Muscle layer of colon (tissue), 2 donors: ENCODE measurements around the gene SPTSSA.
A peak's percentile ranks its signal among the peaks of the same experiment; 100 is the strongest.

ENCODE experiments used
- H3K27ac ChIP-seq: one replicate; pipeline ENCODE4 v1.7.0; 2013; ENCODE audit warnings: low read depth, mild to moderate bottlenecking, low read length, moderate library complexity
- H3K27me3 ChIP-seq, 2 donors: one replicate each; pipeline ENCODE4 v1.7.0; 2013; ENCODE audit warnings: low read length in 2 of 2, mild to moderate bottlenecking in 2 of 2; ENCODE audit not compliant: insufficient read depth in 2 of 2, control insufficient read depth in 1 of 2
- H3K36me3 ChIP-seq: one replicate; pipeline ENCODE4 v1.7.0; 2013; ENCODE audit warnings: mild to moderate bottlenecking, low read length; ENCODE audit not compliant: insufficient read depth
- H3K4me1 ChIP-seq: one replicate; pipeline ENCODE4 v1.7.0; 2013; ENCODE audit warnings: mild to moderate bottlenecking, low read length; ENCODE audit not compliant: insufficient read depth
- H3K4me3 ChIP-seq, 2 donors: one replicate each; pipeline ENCODE4 v1.7.0; 2013; ENCODE audit warnings: low read length in 2 of 2, low read depth in 1 of 2, mild to moderate bottlenecking in 1 of 2, moderate library complexity in 1 of 2
- H3K9ac ChIP-seq: one replicate; pipeline ENCODE4 v1.7.0; 2013; ENCODE audit warnings: low read length
- H3K9me3 ChIP-seq: one replicate; pipeline ENCODE4 v1.7.0; 2013; ENCODE audit warnings: mild to moderate bottlenecking, low read length
- donor health status: abdominal sarcoma.
- donor health status: Adenocarcinoma of cecum.

Gene SPTSSA

DNA sequence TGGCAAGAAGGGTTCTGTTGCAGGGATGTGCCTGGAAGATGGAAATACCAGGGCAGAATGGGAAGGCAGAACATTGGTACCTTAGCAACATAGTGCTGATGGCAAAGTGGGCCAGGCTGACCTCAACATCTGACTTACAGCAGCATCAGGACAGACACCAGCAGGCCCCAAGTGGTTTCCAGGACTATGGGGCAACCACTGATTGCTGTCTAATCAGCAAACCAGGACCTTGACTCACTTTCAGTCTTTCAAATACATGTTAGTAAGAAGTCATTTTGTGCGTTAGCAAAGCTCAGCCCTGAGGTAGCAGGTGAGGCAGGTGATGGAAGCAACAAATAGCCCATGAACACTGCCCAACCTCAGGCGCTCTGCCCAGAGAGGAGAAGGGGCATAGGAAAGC, 4.7 kb upstream of the SPTSSA start:
- Histone ChIP-seq H3K4me1 (no peaks in the 10 kb centered on the region), H3K36me3 (no peaks in the 10 kb centered on the region), H3K4me3 (no peak overlapping the region), H3K9me3 (no peaks in the 10 kb centered on the region), H3K27ac (no peak overlapping the region), H3K9ac (no peak overlapping the region), H3K27me3 (no peaks in the 10 kb centered on the region)

DNA sequence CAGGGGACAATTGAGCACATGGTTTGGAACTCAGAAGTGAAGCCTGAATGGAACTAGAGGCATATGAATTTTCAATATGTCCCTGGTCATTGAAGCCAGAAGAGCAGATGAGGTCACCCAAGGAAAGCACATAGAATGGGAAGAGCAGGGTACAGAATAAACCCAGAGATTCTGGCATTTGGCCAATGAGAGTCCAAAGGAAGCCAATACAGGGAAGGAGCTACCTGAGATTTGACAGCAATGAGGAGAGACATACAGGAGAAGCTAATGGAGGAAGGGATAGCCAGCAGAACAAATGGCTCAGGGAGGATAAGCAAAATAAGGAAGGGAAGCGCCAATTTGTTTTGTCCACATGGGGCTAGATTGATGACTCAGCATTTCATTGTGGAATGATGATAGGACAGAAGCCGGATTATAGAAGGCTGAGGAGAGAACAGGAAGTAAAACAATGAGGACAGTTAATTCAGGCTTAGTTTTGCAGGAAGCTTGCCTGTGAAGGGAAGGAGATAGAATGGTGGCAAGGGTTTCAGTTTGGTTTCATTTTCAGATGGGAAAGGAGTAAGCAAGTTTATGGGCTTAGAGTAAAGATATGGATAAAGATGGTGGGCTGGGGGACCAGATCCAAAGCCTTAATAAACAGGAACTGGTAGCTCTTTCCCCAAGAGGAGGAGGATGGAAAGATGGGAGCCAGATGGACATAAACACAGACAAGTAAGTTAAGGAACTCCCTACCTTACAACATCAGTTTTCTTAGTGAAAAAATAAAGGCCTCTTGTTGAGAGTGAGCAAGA, 3.2 kb upstream of the SPTSSA start:
- Histone ChIP-seq H3K27ac (no peak overlapping the region), H3K36me3 (no peaks in the 10 kb centered on the region), H3K27me3 (no peaks in the 10 kb centered on the region), H3K4me3 (no peak overlapping the region), H3K9me3 (no peaks in the 10 kb centered on the region), H3K4me1 (peaks cover 11% of the 10 kb centered on the region), H3K9ac (no peak overlapping the region)

DNA sequence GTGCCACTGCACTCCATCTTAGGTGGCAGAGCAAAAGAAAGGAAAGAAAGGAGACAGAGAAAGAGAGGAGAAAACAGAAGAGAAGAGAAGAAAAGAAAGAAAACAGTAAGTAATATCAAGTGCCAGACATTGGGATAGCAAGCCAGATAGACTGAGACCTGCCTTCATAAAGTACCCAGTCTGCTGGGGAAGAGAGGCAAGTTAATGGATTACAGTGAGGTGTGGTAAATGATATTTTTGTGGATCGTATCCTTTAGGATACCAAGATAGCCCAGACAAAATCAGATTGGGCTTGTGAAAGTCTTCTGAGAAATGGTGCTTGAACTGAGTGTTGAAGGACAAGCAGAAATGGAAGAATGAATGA, 1.5 kb upstream of the SPTSSA start:
- Histone ChIP-seq H3K27me3 (no peaks in the 10 kb centered on the region), H3K9me3 (no peaks in the 10 kb centered on the region), H3K4me1 (peaks cover 17% of the 10 kb centered on the region), H3K9ac (no peak overlapping the region), H3K36me3 (no peaks in the 10 kb centered on the region), H3K27ac (no peak overlapping the region), H3K4me3 (no peak overlapping the region)

DNA sequence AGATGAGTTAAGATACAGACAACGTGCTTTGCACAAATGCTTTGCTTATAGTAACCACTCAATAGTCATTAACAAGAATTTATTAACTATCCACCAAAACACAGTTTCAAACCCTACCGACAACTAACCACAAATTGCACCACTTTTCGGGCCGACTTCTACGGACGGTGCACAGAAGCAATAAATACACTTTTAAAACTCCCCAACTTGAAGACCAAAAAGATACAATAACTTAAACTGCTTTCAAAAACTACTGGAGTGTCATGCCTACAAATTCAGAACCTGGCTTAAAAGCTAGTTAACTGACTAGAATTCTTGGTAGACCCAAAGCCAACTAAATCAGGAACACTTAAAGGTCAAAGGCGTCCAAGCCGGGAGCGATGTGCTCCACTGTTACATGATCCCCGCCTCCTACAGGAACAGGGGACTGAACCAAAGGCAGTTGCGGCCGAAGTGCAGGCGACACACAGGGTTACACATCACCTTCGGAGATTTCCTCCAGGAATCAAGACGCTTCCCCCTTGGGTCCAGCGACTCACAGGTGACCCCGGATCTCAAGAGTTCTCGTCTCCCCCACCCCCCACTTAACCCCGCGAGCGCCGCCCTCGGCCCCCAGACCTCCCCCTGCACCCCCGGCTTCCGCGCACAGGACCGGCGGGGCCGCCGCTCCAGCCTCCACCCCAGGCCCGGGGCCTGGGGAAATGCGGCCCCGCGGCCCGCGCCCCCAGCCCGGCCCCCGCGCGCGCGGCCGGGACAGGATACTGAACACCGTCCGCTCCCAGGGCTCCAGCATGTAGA, 507 bp downstream of the SPTSSA start:
- H3K4me1 ChIP-seq, result peaks cover 17% of the 10 kb centered on the region
- H3K9me3 ChIP-seq, result no peaks in the 10 kb centered on the region
- no peaks in the 10 kb centered on the region for H3K36me3 ChIP-seq
- H3K27me3 ChIP-seq, result no peaks in the 10 kb centered on the region
- H3K9ac ChIP-seq, result peak overlapping the region; percentile 81
- H3K4me3 ChIP-seq, result peak overlapping the region; percentile 64 to 84
- peak overlapping the region; percentile 82 for H3K27ac ChIP-seq

DNA sequence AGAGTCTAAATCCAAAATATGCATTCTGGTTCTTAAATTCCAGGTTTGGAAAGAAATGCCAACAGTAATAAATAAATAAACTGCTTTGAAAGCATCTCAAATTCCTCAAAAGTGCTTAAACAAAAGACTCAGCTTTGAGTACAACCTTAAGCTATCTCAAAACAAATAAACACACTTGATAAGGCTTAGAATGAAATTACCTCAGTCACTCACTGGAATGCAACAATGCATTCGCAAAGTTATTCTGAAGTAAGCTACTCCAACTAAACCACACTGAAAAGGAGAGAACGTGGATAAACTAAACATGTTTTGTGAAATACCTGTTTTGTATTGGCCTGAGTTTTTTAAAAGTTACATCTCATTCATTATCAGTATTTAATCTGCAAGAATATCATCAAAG, 1.2 kb downstream of the SPTSSA start:
- Histone ChIP-seq H3K9ac (peak overlapping the region; percentile 81), H3K4me1 (peaks cover 17% of the 10 kb centered on the region), H3K27ac (no peak overlapping the region), H3K36me3 (no peaks in the 10 kb centered on the region), H3K27me3 (no peaks in the 10 kb centered on the region), H3K4me3 (peak overlapping the region in 1 of 2 donors; percentile 84), H3K9me3 (no peaks in the 10 kb centered on the region)

DNA sequence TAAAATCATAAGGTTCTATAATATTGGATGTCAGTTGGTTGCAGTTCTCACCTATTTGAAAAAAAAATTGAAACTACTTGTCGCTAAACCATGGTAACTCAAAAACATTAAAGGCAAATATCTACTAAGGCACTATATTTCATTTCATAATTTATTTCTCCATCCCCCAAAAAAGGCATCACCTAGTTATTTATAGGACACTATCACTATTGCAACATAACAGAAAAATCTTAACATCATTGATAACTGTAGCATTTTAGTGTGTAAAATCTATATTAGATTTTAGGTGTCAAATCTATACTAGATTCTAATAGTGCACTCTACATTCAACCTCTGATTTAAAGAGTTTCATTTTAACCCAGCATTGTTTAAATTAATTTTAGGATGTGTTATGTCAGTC, 1.7 kb downstream of the SPTSSA start:
- no peak overlapping the region for H3K27ac ChIP-seq
- no peak overlapping the region for H3K9ac ChIP-seq
- H3K36me3 ChIP-seq, result no peaks in the 10 kb centered on the region
- H3K4me3 ChIP-seq, result no peak overlapping the region
- no peaks in the 10 kb centered on the region for H3K9me3 ChIP-seq
- H3K4me1 ChIP-seq, result peaks cover 17% of the 10 kb centered on the region
- no peaks in the 10 kb centered on the region for H3K27me3 ChIP-seq

DNA sequence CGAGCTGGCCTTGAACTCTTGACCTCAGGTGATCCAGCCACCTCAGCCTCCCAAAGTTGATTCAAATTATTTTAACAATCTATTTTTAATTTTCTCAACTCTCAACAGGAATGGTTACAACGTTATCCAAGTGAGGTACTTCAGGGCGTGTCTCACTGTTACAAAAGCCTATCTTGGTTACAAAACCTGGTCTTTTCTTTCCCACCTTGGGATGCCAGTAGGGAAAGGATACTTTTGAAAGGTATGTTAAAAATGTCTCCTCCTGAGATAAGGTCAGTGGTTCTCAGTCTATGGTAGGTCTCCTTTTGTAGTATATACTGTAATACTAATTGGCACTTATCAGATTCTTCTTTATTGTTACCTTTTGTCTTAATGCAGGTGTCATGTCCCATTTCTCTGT, 4.9 kb downstream of the SPTSSA start:
- Histone ChIP-seq H3K36me3 (no peaks in the 10 kb centered on the region), H3K4me3 (no peak overlapping the region), H3K9me3 (no peaks in the 10 kb centered on the region), H3K27ac (no peak overlapping the region), H3K9ac (no peak overlapping the region), H3K27me3 (no peaks in the 10 kb centered on the region), H3K4me1 (peaks cover 17% of the 10 kb centered on the region)

DNA sequence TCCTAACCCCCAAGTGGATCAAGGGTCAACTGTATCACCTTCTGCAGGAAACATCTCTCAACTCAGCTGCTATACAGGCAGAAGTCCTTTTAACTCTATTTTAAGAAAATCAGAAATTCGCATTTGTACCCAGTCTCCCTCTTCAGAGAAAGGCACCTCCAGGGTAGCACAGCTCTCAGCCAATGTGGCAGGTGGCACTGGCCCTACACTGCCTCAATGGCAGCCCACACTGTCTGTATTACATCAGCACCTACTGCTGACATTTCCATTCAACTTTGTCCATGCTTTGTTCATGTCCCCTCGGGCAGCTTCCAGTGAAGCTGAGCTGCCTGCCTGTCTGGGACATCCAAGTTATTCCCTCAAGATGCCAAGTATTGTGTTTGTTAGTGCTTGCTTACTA, 8.8 kb downstream of the SPTSSA start:
- Histone ChIP-seq H3K4me3 (no peak overlapping the region), H3K4me1 (no peaks in the 10 kb centered on the region), H3K9me3 (no peaks in the 10 kb centered on the region), H3K36me3 (no peaks in the 10 kb centered on the region), H3K27ac (no peak overlapping the region), H3K9ac (no peak overlapping the region), H3K27me3 (no peaks in the 10 kb centered on the region)

DNA sequence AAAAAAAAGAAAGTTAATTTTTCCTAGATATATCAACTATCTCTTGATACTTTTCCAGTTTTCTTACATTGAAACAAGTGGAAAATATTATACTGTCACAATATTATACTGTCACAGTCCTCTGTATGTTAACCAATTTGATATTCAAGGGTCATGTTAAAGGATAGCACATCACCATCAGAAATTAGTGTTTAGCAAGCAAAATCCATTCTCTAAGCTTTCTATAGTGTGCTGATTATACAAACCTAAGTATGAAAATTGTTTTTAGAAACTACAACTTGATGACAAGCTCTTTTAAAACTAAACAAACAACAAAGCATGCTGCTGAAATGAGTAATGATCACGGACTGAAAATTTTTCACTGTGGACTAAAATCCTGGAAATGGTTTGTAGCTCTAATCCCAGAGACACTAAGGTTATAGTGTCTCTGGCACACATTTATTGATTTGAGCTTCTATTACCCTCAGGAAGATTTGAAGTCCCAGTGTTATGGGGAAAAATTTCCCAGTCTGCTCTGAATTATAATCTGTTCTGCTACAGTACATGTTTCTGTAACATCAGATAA, 9.7 kb downstream of the SPTSSA start:
- H3K9ac ChIP-seq, result no peak overlapping the region
- no peaks in the 10 kb centered on the region for H3K9me3 ChIP-seq
- no peak overlapping the region for H3K27ac ChIP-seq
- no peak overlapping the region for H3K4me3 ChIP-seq
- no peaks in the 10 kb centered on the region for H3K27me3 ChIP-seq
- H3K36me3 ChIP-seq, result no peaks in the 10 kb centered on the region
- no peaks in the 10 kb centered on the region for H3K4me1 ChIP-seq

DNA sequence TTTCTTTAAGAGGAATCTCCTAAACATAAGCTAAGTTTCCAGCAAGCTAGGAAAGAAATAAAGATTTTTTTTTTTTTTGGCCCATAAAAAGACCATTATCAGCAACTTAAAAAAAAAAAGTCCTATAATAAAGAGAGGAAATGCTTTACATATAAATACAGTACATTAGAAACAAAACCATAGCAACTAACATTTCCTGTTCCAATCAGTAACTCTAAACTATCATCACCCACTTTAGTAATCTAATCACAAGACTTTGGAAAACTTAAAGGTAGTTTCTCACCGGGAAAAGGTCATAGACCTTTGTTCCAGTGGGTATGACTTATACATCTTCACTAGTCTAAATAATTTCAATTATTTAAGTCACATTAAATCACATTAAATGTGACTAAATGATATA, 11.1 kb downstream of the SPTSSA start:
- H3K27ac ChIP-seq, result no peak overlapping the region
- no peaks in the 10 kb centered on the region for H3K9me3 ChIP-seq
- H3K9ac ChIP-seq, result no peak overlapping the region
- no peak overlapping the region for H3K4me3 ChIP-seq
- H3K27me3 ChIP-seq, result no peaks in the 10 kb centered on the region
- no peaks in the 10 kb centered on the region for H3K4me1 ChIP-seq
- H3K36me3 ChIP-seq, result no peaks in the 10 kb centered on the region

DNA sequence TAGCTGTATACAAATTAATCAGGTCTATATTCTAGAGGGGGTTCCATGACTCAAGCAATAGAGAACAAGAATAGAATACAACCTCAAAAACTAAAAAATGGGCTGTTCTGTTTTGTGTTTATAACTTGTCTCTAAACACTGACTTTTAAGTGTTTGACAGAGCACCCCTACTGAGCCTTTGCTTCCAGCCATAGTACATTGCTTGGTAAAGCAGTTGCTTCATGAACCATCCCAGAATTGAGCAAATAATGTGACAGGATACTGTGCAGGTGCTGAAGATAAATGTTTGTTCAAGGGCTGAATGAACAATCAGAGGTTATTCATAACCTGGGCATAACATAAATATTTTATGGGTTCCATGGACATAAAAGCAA, 11.5 kb downstream of the SPTSSA start:
- Histone ChIP-seq H3K27ac (no peak overlapping the region), H3K4me3 (no peak overlapping the region), H3K36me3 (no peaks in the 10 kb centered on the region)

More for the DNA sequence above, 11.5 kb downstream of the SPTSSA start:
- Histone ChIP-seq H3K4me1 (no peaks in the 10 kb centered on the region), H3K27me3 (no peaks in the 10 kb centered on the region), H3K9me3 (no peaks in the 10 kb centered on the region), H3K9ac (no peak overlapping the region)
